Heart right ventricle (tissue), 16 donors: ENCODE results near the gene ERMAP. TPM values are rescaled to one million over a fixed set of nuclear protein-coding genes. Genes with fewer than 3 reads are reported as not detected.

Experiments used
- ATAC-seq, 8 donors: fragments of 200-7000 bp; cut with Tn5 transposase; one replicate each; pipeline ENCODE4 v1.9.1; 2020; ENCODE audit warnings: mild to moderate bottlenecking in 8 of 8, moderate library complexity in 8 of 8, moderate number of reproducible peaks in 1 of 8
- DNase-seq, 2 donors: peaks; one replicate each; pipeline ENCODE4 v3.0.0-alpha.2; 2020
- H3K27ac ChIP-seq, 10 donors: fragments of 200-600 bp; sonication (generic) in 2 of 10; one replicate each; pipeline versions ENCODE4 v1.5.0 to v1.8.0; 2020 to 2022; ENCODE audit warnings: mild to moderate bottlenecking in 3 of 10
- H3K27me3 ChIP-seq, 7 donors: fragments of 200-600 bp; one replicate each; pipeline ENCODE4 v1.8.0; 2021 to 2022; ENCODE audit warnings: mild to moderate bottlenecking in 2 of 7
- H3K36me3 ChIP-seq, 9 donors: fragments of 200-600 bp; sonication (generic) in 1 of 9; one replicate each; pipeline versions ENCODE4 v1.5.0 to v1.8.0; 2020 to 2022; ENCODE audit warnings: mild to moderate bottlenecking in 2 of 9
- H3K4me1 ChIP-seq, 9 donors: fragments of 200-600 bp; sonication (generic) in 1 of 9; one replicate each; pipeline versions ENCODE4 v1.5.0 to v1.8.0; 2020 to 2022; ENCODE audit warnings: mild to moderate bottlenecking in 4 of 9
- H3K4me3 ChIP-seq, 10 donors: fragments of 200-600 bp; sonication (generic) in 2 of 10; one replicate each; pipeline versions ENCODE4 v1.5.0 to v1.8.0; 2020 to 2022; ENCODE audit warnings: mild to moderate bottlenecking in 7 of 10, moderate library complexity in 2 of 10
- H3K9me3 ChIP-seq, 11 donors: fragments of 200-600 bp in 10 of 11; sonication (generic) in 2 of 11; one replicate each; pipeline versions ENCODE4 v1.5.0 to v1.8.0; 2013 to 2022; ENCODE audit warnings: mild to moderate bottlenecking in 2 of 11, control low read depth in 1 of 11, moderate library complexity in 1 of 11
- WGBS, 2 donors: extraction: QIAGEN DNeasy Blood & Tissue Kit; methylation state at CpG; one replicate each; pipeline ENCODE4 v1.1.7; 2013; ENCODE audit warnings: inconsistent platforms in 1 of 2; 5-methylcytosine and 5-hydroxymethylcytosine counted together
- intact Hi-C, 10 donors: fragments of 100-400 bp; cut with DNase I; formaldehyde crosslinking; loops; one replicate each; pipeline versions ENCODE4 v1.11.1 to v1.14.2; 2022
- polyA plus RNA-seq, 2 donors: library from polyadenylated mRNA; stranded (reverse); fragments of 200-250 nt; gene quantifications; one replicate each; pipeline ENCODE4 v1.2.3, GENCODE V29; 2013
- total RNA-seq, 10 donors: library from RNA; stranded (reverse); fragmentation: NEBNext Ultra II Directional in 3 of 10; extraction: Animal tissue kit (Norgen Biotek cat#: 25700) in 3 of 10; gene quantifications; one replicate each; pipeline versions ENCODE4 v1.2.1 to v1.2.4, GENCODE V29; 2021 to 2023
- TF ChIP-seq, protein P1 (sequence below), 9 donors: fragments of 200-600 bp; sonication (generic) in 2 of 9; IDR thresholded peaks; one replicate each; pipeline versions ENCODE4 v1.5.0 to v1.8.0; 2021 to 2022; ENCODE audit warnings: antibody characterized with exemption in 9 of 9, mild to moderate bottlenecking in 5 of 9, moderate library complexity in 1 of 9
- donor health status: Arrhythmogenic right ventricular cardiomyopathy.
- donor health status: ischemic (EF 13 %, LVEDD 7.1; RV severe dilation, severe dysfunction).
- donor health status: healthy with polysubstance abuse.
- donor health status: DM: no; HTN: yes; CAD: no.
- donor health status: DM: no; HTN: no; CAD: no.
- donor health status: ischemic (EF 25% LVEDD 6.9; RV normal size, moderate dysfunction).
- donor health status: ischemic (EF 25% LVEDD 5.7; RV mildly dilated, moderate dysfunction).
- donor health status: healthy.
- donor health status: DM: yes; HTN: yes; CAD: no.
- donor health status: Ischemic cardiomyopathy.
- donor health status: ischemic (EF 35%, LVEDD 5.7; RV mildly dilated, moderate dysfunction).
- donor health status: nonischemic (EF 11% LVEDD 7.7; RV severe dilation, severe dysfunction).
- donor health status: DM: yes; HTN: yes; CAD: no.
- donor health status: PGD.
- donor health status: ischemic (EF 29% LVEDD 5.4; RV normal size, mild dysfunction).
- donor health status: nonischemic (EF 23%, LVEDD 6.1; RV moderate dilation, normal function).

The ERMAP gene
- total and polyA plus RNA-seq, 12 donors: 1.4 to 6.1 (median 5.0) TPM

- H3K4me1 ChIP-seq: peaks cover 4 to 20% (median 14%) of the 10 kb centered on the region in 9 donors
- peaks cover 0 to 41% (median 8%) of the 10 kb centered on the region in 9 donors for H3K36me3 ChIP-seq
- TF ChIP-seq, protein P1, sequence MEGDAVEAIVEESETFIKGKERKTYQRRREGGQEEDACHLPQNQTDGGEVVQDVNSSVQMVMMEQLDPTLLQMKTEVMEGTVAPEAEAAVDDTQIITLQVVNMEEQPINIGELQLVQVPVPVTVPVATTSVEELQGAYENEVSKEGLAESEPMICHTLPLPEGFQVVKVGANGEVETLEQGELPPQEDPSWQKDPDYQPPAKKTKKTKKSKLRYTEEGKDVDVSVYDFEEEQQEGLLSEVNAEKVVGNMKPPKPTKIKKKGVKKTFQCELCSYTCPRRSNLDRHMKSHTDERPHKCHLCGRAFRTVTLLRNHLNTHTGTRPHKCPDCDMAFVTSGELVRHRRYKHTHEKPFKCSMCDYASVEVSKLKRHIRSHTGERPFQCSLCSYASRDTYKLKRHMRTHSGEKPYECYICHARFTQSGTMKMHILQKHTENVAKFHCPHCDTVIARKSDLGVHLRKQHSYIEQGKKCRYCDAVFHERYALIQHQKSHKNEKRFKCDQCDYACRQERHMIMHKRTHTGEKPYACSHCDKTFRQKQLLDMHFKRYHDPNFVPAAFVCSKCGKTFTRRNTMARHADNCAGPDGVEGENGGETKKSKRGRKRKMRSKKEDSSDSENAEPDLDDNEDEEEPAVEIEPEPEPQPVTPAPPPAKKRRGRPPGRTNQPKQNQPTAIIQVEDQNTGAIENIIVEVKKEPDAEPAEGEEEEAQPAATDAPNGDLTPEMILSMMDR (IDR thresholded peaks at IDR 0.05): no peak
- ATAC-seq: peak in 4 of 8 donors; percentile 3 to 39 (median 12)
- 83 to 85% methylated on average over 18 of the region's 18 CpGs for WGBS, 2 donors
- H3K27me3 ChIP-seq: peaks cover 0 to 11% (median 0%) of the 10 kb centered on the region in 7 donors
- H3K9me3 ChIP-seq: no peaks in the 10 kb centered on the region
- DNase-seq: no peak
- H3K4me3 ChIP-seq: peak overlapping the region in 7 of 10 donors; percentile 41 to 64 (median 49)
- intact Hi-C loops: loop anchor here in 1 of 10 donors (10.0 kb wide), 1 partner anchor 290 kb away; no protein-coding TSS in a partner anchor
- no peak overlapping the region for H3K27ac ChIP-seq
Measured at GRCh38 chr1:42784547-42784945, 32.4 kb upstream of the ERMAP start.

DNA sequence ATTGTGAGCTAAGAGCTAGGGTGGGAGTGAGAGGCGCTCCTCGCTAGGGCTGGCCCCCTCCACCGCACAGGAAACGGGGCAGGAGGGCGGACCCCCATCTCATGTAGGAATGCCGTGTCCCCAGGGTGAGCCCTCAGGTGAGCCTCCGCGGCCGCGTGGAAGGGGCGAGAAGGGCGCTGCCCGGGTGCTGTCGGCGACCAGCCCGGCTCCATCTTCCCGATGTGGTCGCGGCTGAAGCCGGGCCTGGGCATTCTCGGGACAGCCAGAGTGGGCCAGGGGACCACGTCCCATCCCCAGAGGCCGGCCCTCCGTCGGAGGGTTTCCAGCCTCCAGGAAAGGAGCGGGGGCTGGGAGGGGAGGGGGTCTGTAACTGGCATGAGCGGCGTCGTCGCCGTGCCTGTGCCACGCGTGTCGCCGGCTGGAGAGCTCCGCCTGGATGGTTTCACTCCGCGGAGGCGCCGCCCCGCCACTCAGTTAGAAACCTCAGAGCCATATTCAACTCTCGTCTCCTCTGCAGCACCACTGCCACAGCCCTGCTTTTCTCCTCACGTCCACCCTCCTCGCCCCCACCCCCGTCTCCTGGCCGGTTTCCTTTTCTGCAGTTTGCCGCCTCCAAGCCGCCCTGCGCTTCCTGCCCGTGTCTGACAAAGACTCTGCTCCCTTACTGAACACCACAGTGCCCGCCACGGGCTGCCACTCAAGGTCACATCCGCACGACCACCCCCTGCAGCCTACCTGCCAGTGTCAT lies 31.8 kb upstream of the ERMAP start, which contains the start of gene TMEM269:
Gene TMEM269, plus strand, starts transcription at position 46 of the 748 bp plus-strand sequence. CDS start 4,903 bp downstream, outside the sequence.
- ATAC-seq: peak; percentile 52 to 64 (median 57)
- Histone ChIP-seq H3K4me1 (peaks cover 4 to 20% (median 14%) of the 10 kb centered on the region in 9 donors), H3K9me3 (no peaks in the 10 kb centered on the region), H3K36me3 (peaks cover 0 to 35% (median 8%) of the 10 kb centered on the region in 9 donors), H3K27me3 (peaks cover 0 to 11% (median 0%) of the 10 kb centered on the region in 7 donors), H3K27ac (no peak within 1 kb of the TSS), H3K4me3 (peak within 1 kb of the TSS in 9 of 10 donors; percentile 39 to 64 (median 48))
- intact Hi-C loops: loop anchor here in 1 of 10 donors (10.0 kb wide), 1 partner anchor 290 kb away; no protein-coding TSS in a partner anchor
- TF ChIP-seq, protein P1 (IDR thresholded peaks at IDR 0.05): no peak
- DNase-seq: peak; percentile 11 to 26
- WGBS, 2 donors: 9% methylated on average over 49 to 54 of the region's 54 CpGs

- ATAC-seq (peak; percentile 4 to 58 (median 25)), DNase-seq (no peak)
- Histone ChIP-seq H3K9me3 (no peaks in the 10 kb centered on the region), H3K36me3 (peaks cover 0 to 25% (median 0%) of the 10 kb centered on the region in 9 donors), H3K4me3 (no peak overlapping the region), H3K27ac (no peak overlapping the region), H3K4me1 (peaks cover 4 to 20% (median 14%) of the 10 kb centered on the region in 9 donors), H3K27me3 (peaks cover 0 to 11% (median 0%) of the 10 kb centered on the region in 7 donors)
- intact Hi-C loops: loop anchor here in 1 of 10 donors (10.0 kb wide), 1 partner anchor 289 kb away; no protein-coding TSS in a partner anchor
- 74 to 81% methylated on average over 5 of the region's 5 CpGs for WGBS, 2 donors
- TF ChIP-seq, protein P1 (IDR thresholded peaks at IDR 0.05): no peak
Measured at GRCh38 chr1:42786097-42786496, 30.8 kb upstream of the ERMAP start.

- intact Hi-C loops: loop anchor here in 1 of 10 donors (10.0 kb wide), 1 partner anchor 287 kb away; no protein-coding TSS in a partner anchor
- WGBS, 2 donors: 97 to 100% methylated on average over 1 of the region's 1 CpG
- TF ChIP-seq, protein P1 (IDR thresholded peaks at IDR 0.05): no peak
- Histone ChIP-seq H3K4me3 (no peak overlapping the region), H3K36me3 (peaks cover 0 to 6% (median 0%) of the 10 kb centered on the region in 9 donors), H3K27ac (no peak overlapping the region), H3K27me3 (peaks cover 0 to 11% (median 0%) of the 10 kb centered on the region in 7 donors), H3K9me3 (no peaks in the 10 kb centered on the region), H3K4me1 (peaks cover 4 to 20% (median 14%) of the 10 kb centered on the region in 9 donors)
- DNase-seq (no peak), ATAC-seq (no peak)
Measured at GRCh38 chr1:42788021-42788420, 28.9 kb upstream of the ERMAP start.
